ENCODE measurements around the gene ARL15.

ARL15 gene

GRCh38 chr5:54302267-54302687, 8.1 kb downstream of the ARL15 start:
- no peaks in the 10 kb centered on the region for H3K36me3 ChIP-seq
- no peaks in the 10 kb centered on the region for H3K9me3 ChIP-seq
- no peak overlapping the region for H3K4me3 ChIP-seq (ENCODE audit: low read depth, low read length)
- no peak for DNase-seq
- no peaks in the 10 kb centered on the region for H3K4me1 ChIP-seq
- TF ChIP-seq, protein P1, sequence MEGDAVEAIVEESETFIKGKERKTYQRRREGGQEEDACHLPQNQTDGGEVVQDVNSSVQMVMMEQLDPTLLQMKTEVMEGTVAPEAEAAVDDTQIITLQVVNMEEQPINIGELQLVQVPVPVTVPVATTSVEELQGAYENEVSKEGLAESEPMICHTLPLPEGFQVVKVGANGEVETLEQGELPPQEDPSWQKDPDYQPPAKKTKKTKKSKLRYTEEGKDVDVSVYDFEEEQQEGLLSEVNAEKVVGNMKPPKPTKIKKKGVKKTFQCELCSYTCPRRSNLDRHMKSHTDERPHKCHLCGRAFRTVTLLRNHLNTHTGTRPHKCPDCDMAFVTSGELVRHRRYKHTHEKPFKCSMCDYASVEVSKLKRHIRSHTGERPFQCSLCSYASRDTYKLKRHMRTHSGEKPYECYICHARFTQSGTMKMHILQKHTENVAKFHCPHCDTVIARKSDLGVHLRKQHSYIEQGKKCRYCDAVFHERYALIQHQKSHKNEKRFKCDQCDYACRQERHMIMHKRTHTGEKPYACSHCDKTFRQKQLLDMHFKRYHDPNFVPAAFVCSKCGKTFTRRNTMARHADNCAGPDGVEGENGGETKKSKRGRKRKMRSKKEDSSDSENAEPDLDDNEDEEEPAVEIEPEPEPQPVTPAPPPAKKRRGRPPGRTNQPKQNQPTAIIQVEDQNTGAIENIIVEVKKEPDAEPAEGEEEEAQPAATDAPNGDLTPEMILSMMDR (IDR thresholded peaks at IDR 0.05; ENCODE audit: low read depth, low read length): no peak
- no peaks in the 10 kb centered on the region for H3K27me3 ChIP-seq

GRCh38 chr5:54301849-54302248, 8.5 kb downstream of the ARL15 start:
- Histone ChIP-seq H3K9me3 (no peaks in the 10 kb centered on the region), H3K4me1 (no peaks in the 10 kb centered on the region)
- DNase-seq: no peak

GRCh38 chr5:54301220-54301619, 9.2 kb downstream of the ARL15 start:
- no peak for DNase-seq
- no peaks in the 10 kb centered on the region for H3K36me3 ChIP-seq
- no peaks in the 10 kb centered on the region for H3K27me3 ChIP-seq
- H3K4me1 ChIP-seq: no peaks in the 10 kb centered on the region
- H3K9me3 ChIP-seq: no peaks in the 10 kb centered on the region
- TF ChIP-seq, protein P1 (IDR thresholded peaks at IDR 0.05; ENCODE audit: low read depth, low read length): no peak
- H3K4me3 ChIP-seq (ENCODE audit: low read depth, low read length): no peak overlapping the region

More at GRCh38 chr5:54301849-54302248, 8.5 kb downstream of the ARL15 start:
- Histone ChIP-seq H3K4me3 (ENCODE audit: low read depth, low read length) (no peak overlapping the region), H3K27me3 (no peaks in the 10 kb centered on the region), H3K36me3 (no peaks in the 10 kb centered on the region)
- TF ChIP-seq, protein P1 (IDR thresholded peaks at IDR 0.05; ENCODE audit: low read depth, low read length): no peak

- H3K4me1 ChIP-seq: no peaks in the 10 kb centered on the region
- DNase-seq: no peak
- H3K36me3 ChIP-seq: no peaks in the 10 kb centered on the region
- no peaks in the 10 kb centered on the region for H3K9me3 ChIP-seq
- peaks cover 3% of the 10 kb centered on the region; the same call in 1 of the 2 replicates for H3K27me3 ChIP-seq
- TF ChIP-seq, protein P1 (IDR thresholded peaks at IDR 0.05; ENCODE audit: low read depth, low read length): no peak
- H3K4me3 ChIP-seq (ENCODE audit: low read depth, low read length): no peak overlapping the region
Measured at GRCh38 chr5:54298947-54299346, 11.4 kb downstream of the ARL15 start.

- no peak for DNase-seq
- H3K9me3 ChIP-seq: no peaks in the 10 kb centered on the region
- H3K4me3 ChIP-seq (ENCODE audit: low read depth, low read length): no peak overlapping the region
- TF ChIP-seq, protein P1 (IDR thresholded peaks at IDR 0.05; ENCODE audit: low read depth, low read length): no peak
- H3K36me3 ChIP-seq: no peaks in the 10 kb centered on the region
- H3K4me1 ChIP-seq: no peaks in the 10 kb centered on the region
- H3K27me3 ChIP-seq: peaks cover 3% of the 10 kb centered on the region; the same call in 1 of the 2 replicates
Measured at GRCh38 chr5:54296386-54296785, 14.0 kb downstream of the ARL15 start.

DNA sequence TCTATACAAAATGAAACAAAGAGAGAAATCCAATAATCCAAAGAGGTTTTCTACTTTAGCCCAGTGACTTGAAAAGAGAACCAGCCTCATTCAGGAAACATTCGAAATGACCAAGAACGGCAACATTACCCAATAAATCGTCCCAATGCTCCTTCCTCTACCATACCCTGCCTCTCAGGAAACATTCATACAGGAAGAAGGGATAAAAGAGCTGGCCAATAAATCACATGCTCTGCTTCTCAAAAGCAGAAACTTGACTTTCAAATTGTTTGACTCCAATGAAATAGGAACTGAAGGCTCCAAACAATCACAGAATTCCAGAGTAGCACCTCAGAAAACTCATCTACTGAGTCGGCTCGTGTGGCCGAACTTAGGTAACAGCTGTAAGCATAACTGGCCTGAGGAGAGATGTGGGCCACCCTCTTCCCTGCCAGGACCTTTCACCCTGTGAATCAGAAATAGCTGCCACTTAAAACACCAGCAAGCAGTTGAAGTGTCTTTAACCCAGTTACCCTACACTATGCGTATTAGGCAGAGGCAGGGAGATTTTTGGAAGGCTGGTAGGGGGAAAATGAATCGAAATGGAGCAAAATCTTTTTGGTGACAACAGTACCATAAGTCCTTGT, 14.6 kb downstream of the ARL15 start:
- peaks cover 3% of the 10 kb centered on the region; the same call in 1 of the 2 replicates for H3K27me3 ChIP-seq
- no peak for DNase-seq
- H3K36me3 ChIP-seq: no peaks in the 10 kb centered on the region
- H3K4me3 ChIP-seq (ENCODE audit: low read depth, low read length): no peak overlapping the region
- no peaks in the 10 kb centered on the region for H3K4me1 ChIP-seq
- no peaks in the 10 kb centered on the region for H3K9me3 ChIP-seq
- TF ChIP-seq, protein P1 (IDR thresholded peaks at IDR 0.05; ENCODE audit: low read depth, low read length): no peak

Data from BE2C (cell line).